Bronchial epithelial cell (primary cell): Measurements from ENCODE around the gene CENATAC. TPM values are rescaled to one million over a fixed set of nuclear protein-coding genes. Genes with fewer than 3 reads are reported as not detected.

Experiments
- DNase-seq: peaks from one replicate; pipeline ENCODE4 v3.0.0-alpha.2; 2010; ENCODE audit warnings: low read depth
- FAIRE-seq: peaks from 2 replicates; lab custom pipeline; 2011; peaks lifted over from hg19 to GRCh38; lab: Jason Lieb, UNC
- H3K27me3 ChIP-seq: 2 replicates; pipeline ENCODE4 v1.5.1; 2011; ENCODE audit warnings: low read length; ENCODE audit not compliant: control insufficient read depth, insufficient read depth
- H3K36me3 ChIP-seq: 2 replicates; pipeline ENCODE4 v1.5.1; 2011; ENCODE audit warnings: low read length; ENCODE audit not compliant: control insufficient read depth, insufficient read depth
- H3K4me3 ChIP-seq: 2 replicates; pipeline ENCODE4 v1.5.1; 2011; ENCODE audit warnings: mild to moderate bottlenecking, low read depth, low read length, control low read depth
- total RNA-seq: library from RNA; depleted of rRNA; stranded (reverse); fragments of >200 nt; gene quantifications from 2 replicates; pipeline ENCODE4 v1.2.1, GENCODE V29; 2014
- TF ChIP-seq, protein P1 (sequence below): IDR thresholded peaks from 2 replicates; pipeline ENCODE4 v1.5.1; 2011; ENCODE audit warnings: mild to moderate bottlenecking, moderate library complexity, low read length, control low read depth, inconsistent platforms; ENCODE audit not compliant: insufficient read depth, severe bottlenecking

CENATAC gene
- total RNA-seq, 1 donor from 2014 or later, result 21.3 TPM

DNA sequence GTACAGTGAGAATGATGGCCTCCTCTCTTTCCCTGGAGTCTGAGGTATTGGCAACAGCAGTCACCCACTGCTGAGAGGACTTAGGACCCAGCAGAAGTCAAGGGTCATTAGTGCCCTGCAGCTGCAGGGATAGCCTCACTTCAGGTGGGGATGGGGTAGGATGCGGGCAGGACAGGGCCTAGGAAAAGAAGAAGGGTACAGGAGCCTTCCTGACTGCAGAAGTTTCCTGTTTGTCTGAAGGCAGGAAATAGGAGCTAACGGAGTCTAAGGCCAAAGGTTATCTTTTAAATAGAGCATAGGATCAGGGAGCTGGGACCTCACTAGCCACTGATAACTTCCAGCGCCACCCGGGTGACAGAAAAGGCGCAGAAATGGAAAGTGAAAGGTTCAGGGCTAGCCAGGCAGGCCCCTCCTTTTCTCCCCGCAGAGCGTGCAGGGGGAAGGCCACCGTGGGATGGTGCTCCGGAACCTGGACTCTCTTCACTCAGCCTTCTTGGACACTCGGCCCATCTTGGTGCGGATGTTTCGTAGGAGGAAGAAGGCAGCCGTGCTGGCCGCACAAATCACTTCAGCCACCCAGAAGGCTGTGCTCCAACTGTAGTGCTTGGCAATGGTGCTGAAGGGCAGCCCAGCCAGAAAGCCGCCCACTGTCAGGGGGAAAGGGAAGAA lies 26.6 kb downstream of the CENATAC start:
- TF ChIP-seq, protein P1, sequence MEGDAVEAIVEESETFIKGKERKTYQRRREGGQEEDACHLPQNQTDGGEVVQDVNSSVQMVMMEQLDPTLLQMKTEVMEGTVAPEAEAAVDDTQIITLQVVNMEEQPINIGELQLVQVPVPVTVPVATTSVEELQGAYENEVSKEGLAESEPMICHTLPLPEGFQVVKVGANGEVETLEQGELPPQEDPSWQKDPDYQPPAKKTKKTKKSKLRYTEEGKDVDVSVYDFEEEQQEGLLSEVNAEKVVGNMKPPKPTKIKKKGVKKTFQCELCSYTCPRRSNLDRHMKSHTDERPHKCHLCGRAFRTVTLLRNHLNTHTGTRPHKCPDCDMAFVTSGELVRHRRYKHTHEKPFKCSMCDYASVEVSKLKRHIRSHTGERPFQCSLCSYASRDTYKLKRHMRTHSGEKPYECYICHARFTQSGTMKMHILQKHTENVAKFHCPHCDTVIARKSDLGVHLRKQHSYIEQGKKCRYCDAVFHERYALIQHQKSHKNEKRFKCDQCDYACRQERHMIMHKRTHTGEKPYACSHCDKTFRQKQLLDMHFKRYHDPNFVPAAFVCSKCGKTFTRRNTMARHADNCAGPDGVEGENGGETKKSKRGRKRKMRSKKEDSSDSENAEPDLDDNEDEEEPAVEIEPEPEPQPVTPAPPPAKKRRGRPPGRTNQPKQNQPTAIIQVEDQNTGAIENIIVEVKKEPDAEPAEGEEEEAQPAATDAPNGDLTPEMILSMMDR, result no peak
- no peak for FAIRE-seq
- no peak overlapping the region for H3K4me3 ChIP-seq
- no peak for DNase-seq
- H3K36me3 ChIP-seq, result peaks cover 18% of the 10 kb centered on the region
- H3K27me3 ChIP-seq, result no peaks in the 10 kb centered on the region

DNA sequence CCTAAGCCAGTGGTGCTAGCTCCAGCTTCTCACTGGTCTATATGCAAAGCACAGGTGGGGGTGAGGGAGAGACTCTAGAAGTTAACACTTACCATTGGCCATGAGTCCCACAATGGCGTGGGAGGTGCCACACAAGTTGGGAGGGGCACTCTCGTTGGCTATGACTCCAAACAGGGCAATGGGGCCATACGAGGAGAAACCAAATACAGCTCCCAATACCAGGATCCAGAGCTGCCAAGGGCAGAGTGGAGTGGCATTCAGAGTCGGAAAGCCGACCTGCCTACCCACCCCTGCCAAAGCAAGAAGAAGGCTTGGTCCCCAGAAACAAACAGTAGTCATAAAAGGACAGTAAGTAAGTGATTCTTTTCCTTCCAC lies 27.1 kb downstream of the CENATAC start:
- DNase-seq (no peak), FAIRE-seq (no peak)
- H3K27me3 ChIP-seq, result no peaks in the 10 kb centered on the region
- H3K4me3 ChIP-seq, result no peak overlapping the region
- H3K36me3 ChIP-seq, result peaks cover 17% of the 10 kb centered on the region
- TF ChIP-seq, protein P1, result no peak

DNA sequence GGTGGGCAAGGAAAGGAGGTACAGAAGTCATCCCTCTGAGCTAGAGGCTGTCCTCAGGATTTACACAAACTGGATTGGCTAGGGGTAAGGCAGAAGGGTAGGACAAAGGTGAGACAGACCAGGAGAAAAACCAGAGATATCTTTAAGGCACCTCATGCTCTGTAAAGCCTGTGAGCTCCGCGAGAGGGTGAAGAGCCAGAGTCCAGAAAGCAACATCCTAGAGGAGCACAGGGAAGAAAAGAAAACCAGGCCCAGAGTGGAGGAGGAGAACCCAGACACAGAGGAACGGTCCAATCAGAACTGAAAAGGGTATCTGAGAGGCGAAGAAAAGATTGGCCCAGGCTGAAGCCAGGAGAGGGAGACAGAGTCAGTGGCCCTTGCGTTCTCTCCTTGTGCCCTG lies 27.6 kb downstream of the CENATAC start:
- DNase-seq (no peak), FAIRE-seq (no peak)
- Histone ChIP-seq H3K36me3 (peaks cover 15% of the 10 kb centered on the region), H3K4me3 (no peak overlapping the region), H3K27me3 (no peaks in the 10 kb centered on the region)
- TF ChIP-seq, protein P1, result no peak

DNA sequence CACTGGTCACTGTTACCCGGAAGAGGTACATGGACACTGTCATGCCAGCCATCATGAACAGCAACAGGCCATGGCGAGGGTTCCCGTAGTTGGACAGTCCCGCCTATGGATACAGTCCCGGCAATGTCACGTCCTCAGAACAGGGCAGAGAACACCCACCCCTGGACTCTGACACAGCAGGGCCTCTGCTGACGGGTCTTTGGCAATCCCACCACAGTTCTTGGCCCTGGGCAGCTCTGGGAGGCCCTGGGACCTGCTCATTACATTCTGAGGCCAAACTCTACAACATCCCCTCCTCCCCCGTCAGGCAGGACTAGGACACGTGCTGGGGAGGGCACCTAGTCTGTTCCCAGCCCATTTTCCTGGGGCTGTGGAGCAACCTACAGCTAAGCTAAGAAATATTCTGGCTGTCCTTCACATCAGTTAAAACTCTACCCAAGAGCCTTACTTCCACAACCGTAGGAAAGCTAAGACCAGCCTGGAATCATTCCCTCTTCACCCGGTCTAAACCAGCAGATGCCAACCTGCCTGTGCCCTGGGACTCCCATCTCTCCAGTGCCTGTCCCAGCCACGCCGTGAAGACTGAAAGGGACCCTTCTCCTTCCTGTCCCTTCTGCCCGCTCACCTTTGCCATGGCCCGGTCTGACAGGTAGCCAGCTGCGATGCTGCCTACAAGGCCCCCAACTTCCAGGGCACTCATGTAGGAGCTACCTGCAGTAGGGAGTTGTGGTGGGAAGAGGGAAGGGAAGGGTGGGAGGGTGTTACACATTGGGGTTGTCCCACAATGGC lies 28.2 kb downstream of the CENATAC start:
- Histone ChIP-seq H3K27me3 (no peaks in the 10 kb centered on the region), H3K36me3 (peaks cover 14% of the 10 kb centered on the region), H3K4me3 (no peak overlapping the region)
- FAIRE-seq (no peak), DNase-seq (no peak)
- TF ChIP-seq, protein P1, result no peak

DNA sequence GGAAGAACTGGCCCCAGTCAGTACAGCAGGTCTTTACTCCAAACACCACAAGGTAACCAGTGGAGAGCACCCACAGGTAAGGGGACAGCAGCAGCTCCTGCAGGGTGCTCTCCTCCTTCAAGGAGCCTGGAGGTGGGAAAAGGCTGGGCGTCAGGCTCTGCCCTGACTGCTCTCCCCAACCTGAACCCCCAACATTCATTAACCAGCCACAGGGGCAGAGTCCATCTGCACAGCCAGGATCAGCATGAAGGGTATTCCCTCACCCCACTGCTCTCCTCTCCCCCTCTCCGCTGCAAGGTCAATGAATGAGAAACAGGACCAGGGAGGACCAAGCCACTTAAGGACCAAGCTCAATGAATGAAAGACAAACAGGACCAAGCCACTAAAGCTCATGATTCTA lies 29.0 kb downstream of the CENATAC start:
- TF ChIP-seq, protein P1, result no peak
- no peak for DNase-seq
- peaks cover 9% of the 10 kb centered on the region for H3K36me3 ChIP-seq
- FAIRE-seq, result peak; percentile 18
- H3K4me3 ChIP-seq, result no peak overlapping the region
- no peaks in the 10 kb centered on the region for H3K27me3 ChIP-seq
